Aorta (tissue), 5 donors: ENCODE data around the gene ALAS1. TPM values are rescaled to one million over a fixed set of nuclear protein-coding genes. Genes with fewer than 3 reads are reported as not detected.

Source experiments
- ATAC-seq: fragments of 200-7000 bp; cut with Tn5 transposase; one replicate; pipeline ENCODE4 v1.9.1; 2022; ENCODE audit warnings: moderate library complexity; ENCODE audit not compliant: low FRiP score
- DNase-seq, 2 donors: peaks; one replicate each; pipeline ENCODE4 v3.0.0-alpha.2; 2020
- H3K27ac ChIP-seq, 2 donors: one replicate each; pipeline ENCODE4 v1.5.1; 2013; ENCODE audit warnings: low read length in 2 of 2, mild to moderate bottlenecking in 2 of 2, moderate library complexity in 2 of 2, control low read depth in 1 of 2, inconsistent platforms in 1 of 2, low read depth in 1 of 2
- H3K27me3 ChIP-seq, 2 donors: one replicate each; pipeline ENCODE4 v1.6.1; 2013; ENCODE audit warnings: control low read depth in 1 of 2, low read length in 1 of 2, mild to moderate bottlenecking in 1 of 2, moderate library complexity in 1 of 2; ENCODE audit not compliant: insufficient read depth in 2 of 2, control insufficient read depth in 1 of 2
- H3K36me3 ChIP-seq, 2 donors: one replicate each; pipeline ENCODE4 v1.6.1; 2013; ENCODE audit warnings: control low read depth in 1 of 2, low read length in 1 of 2, mild to moderate bottlenecking in 1 of 2; ENCODE audit not compliant: insufficient read depth in 2 of 2, control insufficient read depth in 1 of 2
- H3K4me1 ChIP-seq, 2 donors: one replicate each; pipeline ENCODE4 v1.6.1; 2013; ENCODE audit warnings: low read length in 2 of 2, control low read depth in 1 of 2, mild to moderate bottlenecking in 1 of 2, moderate library complexity in 1 of 2; ENCODE audit not compliant: insufficient read depth in 2 of 2, control insufficient read depth in 1 of 2
- H3K4me3 ChIP-seq, 2 donors: one replicate each; pipeline ENCODE4 v1.5.1; 2013; ENCODE audit warnings: low read length in 2 of 2, control low read depth in 1 of 2, mild to moderate bottlenecking in 1 of 2
- H3K9me3 ChIP-seq: one replicate; pipeline ENCODE4 v1.6.1; 2013; ENCODE audit warnings: mild to moderate bottlenecking, low read length; ENCODE audit not compliant: control insufficient read depth
- WGBS, 2 donors: extraction: QIAGEN DNeasy Blood & Tissue Kit; methylation state at CpG; one replicate each; pipeline ENCODE4 v1.1.7; 2013; 5-methylcytosine and 5-hydroxymethylcytosine counted together
- intact Hi-C, 2 donors: fragments of 100-400 bp; cut with DNase I; formaldehyde crosslinking; loops; one replicate each; pipeline versions ENCODE4 v1.14.2 to v1.15.0; 2022
- polyA plus RNA-seq, 2 donors: library from polyadenylated mRNA; stranded (reverse); fragments of 200-250 nt; gene quantifications; one replicate each; pipeline ENCODE4 v1.2.3, GENCODE V29; 2013
- total RNA-seq, 2 donors: library from RNA; stranded (reverse); fragmentation: NEBNext Ultra II Directional; extraction: Animal tissue kit (Norgen Biotek cat#: 25700); gene quantifications; one replicate each; pipeline ENCODE4 v1.2.1, GENCODE V29; 2021
- donor health status: healthy with polysubstance abuse.
- donor health status: Bipolar disorder and iron deficiency.
- donor health status: DM: no; HTN: no; CAD: no.
- donor health status: DM: no; HTN: no; CAD: no.
- donor health status: DM: yes; HTN: yes; CAD: no.

Gene ALAS1
- total and polyA plus RNA-seq, 4 donors, result 14.4 to 34.5 (median 23.4) TPM

GRCh38 chr3:52254608-52255007 is 56.6 kb downstream of the ALAS1 start:
- peaks cover 3 to 12% of the 10 kb centered on the region in 2 donors for H3K36me3 ChIP-seq
- no peak for ATAC-seq
- H3K9me3 ChIP-seq, result no peaks in the 10 kb centered on the region
- H3K27ac ChIP-seq, result no peak overlapping the region
- intact Hi-C loops, result no loop called here
- no peak for DNase-seq
- no peak overlapping the region for H3K4me3 ChIP-seq
- no peaks in the 10 kb centered on the region for H3K4me1 ChIP-seq
- 74 to 77% methylated on average over 9 of the region's 9 CpGs for WGBS, 2 donors
- H3K27me3 ChIP-seq, result no peaks in the 10 kb centered on the region

- Histone ChIP-seq H3K4me3 (no peak overlapping the region), H3K27ac (no peak overlapping the region), H3K9me3 (no peaks in the 10 kb centered on the region), H3K27me3 (no peaks in the 10 kb centered on the region), H3K36me3 (peaks cover 10 to 12% of the 10 kb centered on the region in 2 donors), H3K4me1 (no peaks in the 10 kb centered on the region)
- intact Hi-C loops, result no loop called here
- 89 to 91% methylated on average over 3 of the region's 3 CpGs for WGBS, 2 donors
- ATAC-seq (no peak), DNase-seq (no peak)
Measured at GRCh38 chr3:52256159-52256558, 58.2 kb downstream of the ALAS1 start.

GRCh38 chr3:52256622-52257021 is 58.7 kb downstream of the ALAS1 start:
- H3K4me1 ChIP-seq, result no peaks in the 10 kb centered on the region
- 67 to 83% methylated on average over 4 of the region's 4 CpGs for WGBS, 2 donors
- no peaks in the 10 kb centered on the region for H3K9me3 ChIP-seq
- intact Hi-C loops, result no loop called here
- H3K27me3 ChIP-seq, result no peaks in the 10 kb centered on the region
- DNase-seq (no peak), ATAC-seq (no peak)
- no peak overlapping the region for H3K27ac ChIP-seq
- H3K36me3 ChIP-seq, result peaks cover 10 to 12% of the 10 kb centered on the region in 2 donors
- H3K4me3 ChIP-seq, result no peak overlapping the region

GRCh38 chr3:52257911-52258310 is 60.0 kb downstream of the ALAS1 start:
- DNase-seq (no peak), ATAC-seq (no peak)
- Histone ChIP-seq H3K36me3 (peaks cover 10 to 15% of the 10 kb centered on the region in 2 donors), H3K9me3 (no peaks in the 10 kb centered on the region), H3K27me3 (no peaks in the 10 kb centered on the region), H3K4me1 (no peaks in the 10 kb centered on the region), H3K27ac (no peak overlapping the region), H3K4me3 (no peak overlapping the region)
- intact Hi-C loops, result no loop called here
- 71 to 73% methylated on average over 4 of the region's 4 CpGs for WGBS, 2 donors

- intact Hi-C loops, result no loop called here
- H3K27ac ChIP-seq, result no peak overlapping the region
- 71 to 74% methylated on average over 1 of the region's 1 CpG for WGBS, 2 donors
- no peaks in the 10 kb centered on the region for H3K9me3 ChIP-seq
- no peaks in the 10 kb centered on the region for H3K27me3 ChIP-seq
- DNase-seq (no peak), ATAC-seq (no peak)
- H3K4me1 ChIP-seq, result no peaks in the 10 kb centered on the region
- peaks cover 10 to 12% of the 10 kb centered on the region in 2 donors for H3K36me3 ChIP-seq
- no peak overlapping the region for H3K4me3 ChIP-seq
Measured at GRCh38 chr3:52259035-52259434, 61.1 kb downstream of the ALAS1 start.

- Histone ChIP-seq H3K27me3 (no peaks in the 10 kb centered on the region), H3K9me3 (no peaks in the 10 kb centered on the region), H3K27ac (no peak overlapping the region), H3K36me3 (peaks cover 10 to 12% of the 10 kb centered on the region in 2 donors), H3K4me3 (no peak overlapping the region), H3K4me1 (no peaks in the 10 kb centered on the region)
- no peak for ATAC-seq
- WGBS, 2 donors, result 83 to 88% methylated on average over 4 of the region's 4 CpGs
- no peak for DNase-seq
- intact Hi-C loops, result no loop called here
Measured at GRCh38 chr3:52259448-52259847, 61.5 kb downstream of the ALAS1 start.

GRCh38 chr3:52262447-52262846 is 64.5 kb downstream of the ALAS1 start:
- ATAC-seq, result no peak
- H3K27ac ChIP-seq, result no peak overlapping the region

More at GRCh38 chr3:52262447-52262846, 64.5 kb downstream of the ALAS1 start:
- H3K9me3 ChIP-seq, result no peaks in the 10 kb centered on the region
- H3K4me1 ChIP-seq, result no peaks in the 10 kb centered on the region
- DNase-seq, result no peak
- H3K36me3 ChIP-seq, result peaks cover 8 to 10% of the 10 kb centered on the region in 2 donors
- H3K4me3 ChIP-seq, result no peak overlapping the region
- intact Hi-C loops, result no loop called here
- H3K27me3 ChIP-seq, result no peaks in the 10 kb centered on the region

Other genes starting within 250 kb of the ALAS1 start
- not detected for gene GPR62, start 242.8 kb upstream of the ALAS1 start, total RNA-seq
- gene GPR62, start 242.8 kb upstream of the ALAS1 start, polyA plus RNA-seq, result under 1 TPM in 1 of 2 donors, not detected in 1; 0.15 TPM
- gene PCBP4, start 230.7 kb upstream of the ALAS1 start, total RNA-seq, result 10 to 100 TPM; 58.1 to 63.7 TPM
- 100 to 1,000 TPM in 1 of 2 donors, 10 to 100 TPM in 1; 29.4 to 124 TPM for gene PCBP4, start 230.7 kb upstream of the ALAS1 start, polyA plus RNA-seq
- 10 to 100 TPM; 18.2 to 40.0 TPM for gene ABHD14B, start 224.1 kb upstream of the ALAS1 start, total RNA-seq
- 10 to 100 TPM; 44.2 to 45.3 TPM for gene ABHD14B, start 224.1 kb upstream of the ALAS1 start, polyA plus RNA-seq
- gene ABHD14A, start 223.1 kb upstream of the ALAS1 start, total RNA-seq, result 10 to 100 TPM in 1 of 2 donors, 1 to 10 TPM in 1; 4.7 to 16.0 TPM
- gene ABHD14A, start 223.1 kb upstream of the ALAS1 start, polyA plus RNA-seq, result 10 to 100 TPM in 1 of 2 donors, 1 to 10 TPM in 1; 9.5 to 23.0 TPM
- 10 to 100 TPM in 1 of 2 donors, 1 to 10 TPM in 1; 7.2 to 16.5 TPM for gene ACY1, start 214.6 kb upstream of the ALAS1 start, total RNA-seq
- gene ACY1, start 214.6 kb upstream of the ALAS1 start, polyA plus RNA-seq, result 100 to 1,000 TPM in 1 of 2 donors, 10 to 100 TPM in 1; 12.2 to 102 TPM
- gene RPL29, start 202.3 kb upstream of the ALAS1 start, total RNA-seq, result 100 to 1,000 TPM; 617 to 792 TPM
- 1,000 to 10,000 TPM; 1,520 to 2,218 TPM for gene RPL29, start 202.3 kb upstream of the ALAS1 start, polyA plus RNA-seq
- 10 to 100 TPM; 36.8 to 54.1 TPM for gene DUSP7, start 141.6 kb upstream of the ALAS1 start, total RNA-seq
- 10 to 100 TPM in 1 of 2 donors, 1 to 10 TPM in 1; 8.8 to 14.4 TPM for gene DUSP7, start 141.6 kb upstream of the ALAS1 start, polyA plus RNA-seq
- gene POC1A, start 43.7 kb upstream of the ALAS1 start, total RNA-seq, result 1 to 10 TPM in 1 of 2 donors, under 1 TPM in 1; 0.91 to 2.1 TPM
- gene POC1A, start 43.7 kb upstream of the ALAS1 start, polyA plus RNA-seq, result 1 to 10 TPM in 1 of 2 donors, under 1 TPM in 1; 0.38 to 1.6 TPM
- under 1 TPM; 0.42 to 0.81 TPM for gene TLR9, start 27.5 kb downstream of the ALAS1 start, total RNA-seq
- not detected for gene TLR9, start 27.5 kb downstream of the ALAS1 start, polyA plus RNA-seq
- gene TWF2, start 41.0 kb downstream of the ALAS1 start, total RNA-seq, result 10 to 100 TPM; 40.5 to 52.2 TPM
- 10 to 100 TPM; 42.3 to 48.0 TPM for gene TWF2, start 41.0 kb downstream of the ALAS1 start, polyA plus RNA-seq
- 10 to 100 TPM; 26.7 to 43.4 TPM for gene PPM1M, start 47.6 kb downstream of the ALAS1 start, total RNA-seq
- 10 to 100 TPM; 26.2 to 33.7 TPM for gene PPM1M, start 47.6 kb downstream of the ALAS1 start, polyA plus RNA-seq
- gene WDR82, start 80.5 kb downstream of the ALAS1 start, total RNA-seq, result 10 to 100 TPM; 58.1 to 72.4 TPM
- gene WDR82, start 80.5 kb downstream of the ALAS1 start, polyA plus RNA-seq, result 10 to 100 TPM; 27.9 to 31.6 TPM
- gene GLYCTK, start 89.7 kb downstream of the ALAS1 start, total RNA-seq, result 10 to 100 TPM in 1 of 2 donors, 1 to 10 TPM in 1; 9.7 to 13.9 TPM
- gene GLYCTK, start 89.7 kb downstream of the ALAS1 start, polyA plus RNA-seq, result 10 to 100 TPM in 1 of 2 donors, 1 to 10 TPM in 1; 9.9 to 15.6 TPM
- gene DNAH1, start 118.2 kb downstream of the ALAS1 start, total RNA-seq, result 10 to 100 TPM; 10.3 to 24.1 TPM
- gene DNAH1, start 118.2 kb downstream of the ALAS1 start, polyA plus RNA-seq, result 10 to 100 TPM in 1 of 2 donors, under 1 TPM in 1; 0.88 to 11.3 TPM
- gene BAP1, start 211.8 kb downstream of the ALAS1 start, total RNA-seq, result 10 to 100 TPM; 62.7 to 74.4 TPM
- gene BAP1, start 211.8 kb downstream of the ALAS1 start, polyA plus RNA-seq, result 10 to 100 TPM; 29.4 to 99.6 TPM
- 1 to 10 TPM; 7.7 to 8.0 TPM for gene PHF7, start 212.5 kb downstream of the ALAS1 start, total RNA-seq
- gene PHF7, start 212.5 kb downstream of the ALAS1 start, polyA plus RNA-seq, result 1 to 10 TPM; 7.1 to 8.5 TPM
- 10 to 100 TPM; 12.5 to 23.8 TPM for gene SEMA3G, start 246.9 kb downstream of the ALAS1 start, total RNA-seq
- under 1 TPM in 1 of 2 donors, not detected in 1; 0.26 TPM for gene SEMA3G, start 246.9 kb downstream of the ALAS1 start, polyA plus RNA-seq